Measurements from ENCODE around the gene CACNA1B.
"Not testable (repeated sequence)": the region's sequence is repeated elsewhere in the genome, so short reads cannot be mapped to it uniquely, and the experiment has no call there.

The CACNA1B gene

GRCh38 chr9:137865581-137866145 is 11.9 kb upstream of the CACNA1B start:
- DNase-seq (ENCODE audit: low read depth, low spot score): no peak

- no peak for DNase-seq (ENCODE audit: low read depth, low spot score)
Measured at GRCh38 chr9:137866226-137867141, 11.1 kb upstream of the CACNA1B start.

GRCh38 chr9:137870432-137870831 is 7.2 kb upstream of the CACNA1B start:
- DNase-seq (ENCODE audit: low read depth, low spot score): no peak

- no peak for DNase-seq (ENCODE audit: low read depth, low spot score)
Measured at GRCh38 chr9:137872296-137872695, 5.3 kb upstream of the CACNA1B start.

GRCh38 chr9:137873408-137873807 is 4.2 kb upstream of the CACNA1B start:
- no peak for DNase-seq (ENCODE audit: low read depth, low spot score)

GRCh38 chr9:137873858-137874362 is 3.7 kb upstream of the CACNA1B start:
- no peak for DNase-seq (ENCODE audit: low read depth, low spot score)

- no peak for DNase-seq (ENCODE audit: low read depth, low spot score)
Measured at GRCh38 chr9:137875354-137875753, 2.2 kb upstream of the CACNA1B start.

GRCh38 chr9:137875846-137876245 is 1.7 kb upstream of the CACNA1B start:
- no peak for DNase-seq (ENCODE audit: low read depth, low spot score)

- DNase-seq (ENCODE audit: low read depth, low spot score): no peak
Measured at GRCh38 chr9:137876269-137876668, 1.3 kb upstream of the CACNA1B start.

- DNase-seq (ENCODE audit: low read depth, low spot score): no peak
Measured at GRCh38 chr9:137876781-137877386, 698 bp upstream of the CACNA1B start.

- DNase-seq (ENCODE audit: low read depth, low spot score): peak; percentile 28
Measured at GRCh38 chr9:137878146-137878941, 762 bp downstream of the CACNA1B start.

GRCh38 chr9:137879052-137879451 is 1.5 kb downstream of the CACNA1B start:
- no peak for DNase-seq (ENCODE audit: low read depth, low spot score)

- no peak for DNase-seq (ENCODE audit: low read depth, low spot score)
Measured at GRCh38 chr9:137879566-137880150, 2.1 kb downstream of the CACNA1B start.

GRCh38 chr9:137880160-137880975 is 2.8 kb downstream of the CACNA1B start:
- no peak for DNase-seq (ENCODE audit: low read depth, low spot score)

- DNase-seq (ENCODE audit: low read depth, low spot score): no peak
Measured at GRCh38 chr9:137880976-137881530, 3.5 kb downstream of the CACNA1B start.

- DNase-seq (ENCODE audit: low read depth, low spot score): no peak
Measured at GRCh38 chr9:137881591-137882505, 4.3 kb downstream of the CACNA1B start.

GRCh38 chr9:137882506-137882821 is 4.9 kb downstream of the CACNA1B start:
- DNase-seq (ENCODE audit: low read depth, low spot score): no peak

GRCh38 chr9:137883977-137884376 is 6.4 kb downstream of the CACNA1B start:
- not testable (repeated sequence) for DNase-seq (ENCODE audit: low read depth, low spot score)

- DNase-seq (ENCODE audit: low read depth, low spot score): not testable (repeated sequence)
Measured at GRCh38 chr9:137884547-137884946, 7.0 kb downstream of the CACNA1B start.
